Effector memory CD4-positive, alpha-beta T cell (primary cell): ENCODE results near the gene ARHGAP10.

ENCODE experiments used
- DNase-seq, 3 donors: peaks; one replicate each; pipeline ENCODE4 v3.0.0-alpha.2; 2020
- H3K27ac ChIP-seq: 2 replicates; pipeline ENCODE4 v1.7.0; 2013; ENCODE audit warnings: mild to moderate bottlenecking, low read length, moderate library complexity; ENCODE audit not compliant: insufficient read depth, poor library complexity, severe bottlenecking
- H3K27me3 ChIP-seq: replicated peaks from 2 replicates; pipeline ENCODE4 v1.7.0; 2013; ENCODE audit warnings: mild to moderate bottlenecking, low read length; ENCODE audit not compliant: insufficient read depth, control insufficient read depth, poor library complexity, severe bottlenecking
- H3K36me3 ChIP-seq: 2 replicates; pipeline ENCODE4 v1.7.0; 2013; ENCODE audit warnings: mild to moderate bottlenecking, low read length, moderate library complexity; ENCODE audit not compliant: control insufficient read depth, insufficient read depth
- H3K4me1 ChIP-seq: 2 replicates; pipeline ENCODE4 v1.7.0; 2013; ENCODE audit warnings: low read length, mild to moderate bottlenecking; ENCODE audit not compliant: control insufficient read depth, insufficient read depth, poor library complexity, severe bottlenecking
- H3K4me3 ChIP-seq: 2 replicates; pipeline ENCODE4 v1.7.0; 2013; ENCODE audit warnings: low read length, low read depth, mild to moderate bottlenecking; ENCODE audit not compliant: insufficient read depth, poor library complexity, severe bottlenecking
- H3K9me3 ChIP-seq: 2 replicates; pipeline ENCODE4 v1.7.0; 2013; ENCODE audit warnings: mild to moderate bottlenecking, low read length, moderate library complexity; ENCODE audit not compliant: control insufficient read depth

Gene ARHGAP10

DNA sequence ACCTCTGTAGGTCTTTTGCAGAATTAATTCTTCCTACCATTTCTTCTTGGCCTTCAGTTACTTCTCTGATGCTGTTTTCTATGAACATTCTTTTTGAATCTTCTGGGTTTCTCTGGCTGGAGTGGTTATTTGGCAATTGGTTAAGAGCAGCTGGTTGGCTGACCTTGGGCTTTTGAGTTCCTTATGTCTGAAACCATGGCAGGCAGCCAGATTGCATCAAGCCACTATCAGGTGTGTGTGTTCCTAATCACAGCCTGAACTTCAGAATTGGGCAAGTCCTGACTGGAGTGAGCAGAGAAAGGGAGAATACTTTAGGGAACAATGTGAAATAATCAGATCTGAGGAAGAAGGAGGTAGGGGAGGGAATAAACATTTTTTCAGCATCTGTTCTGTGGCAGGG is 90.2 kb downstream of the ARHGAP10 start:
- no peak for DNase-seq
- Histone ChIP-seq H3K36me3 (no peaks in the 10 kb centered on the region), H3K27me3 (no peaks in the 10 kb centered on the region), H3K4me3 (no peak overlapping the region), H3K4me1 (no peaks in the 10 kb centered on the region), H3K27ac (no peak overlapping the region), H3K9me3 (no peaks in the 10 kb centered on the region)

DNA sequence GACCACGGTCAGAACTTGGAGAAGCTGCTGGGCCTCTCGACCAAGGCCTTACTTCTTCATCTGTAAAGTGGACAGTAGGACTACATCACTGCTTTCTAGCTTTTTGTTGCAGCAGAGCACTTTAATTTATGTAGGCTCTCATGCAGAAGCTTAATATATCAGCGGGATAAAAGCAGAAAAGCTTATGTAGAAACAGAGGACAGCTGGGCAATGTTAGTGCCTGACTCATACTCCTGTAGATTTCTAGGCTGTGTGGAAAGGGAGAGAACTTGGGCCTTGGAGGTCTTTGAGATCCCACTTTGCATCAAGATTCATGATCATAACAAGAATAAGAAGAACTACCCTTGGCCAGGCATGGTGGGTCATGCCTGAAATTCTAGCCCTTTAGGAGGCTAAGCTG is 91.2 kb downstream of the ARHGAP10 start:
- H3K9me3 ChIP-seq: no peaks in the 10 kb centered on the region
- no peak overlapping the region for H3K4me3 ChIP-seq
- H3K27ac ChIP-seq: no peak overlapping the region
- H3K27me3 ChIP-seq: no peaks in the 10 kb centered on the region
- no peaks in the 10 kb centered on the region for H3K4me1 ChIP-seq
- no peaks in the 10 kb centered on the region for H3K36me3 ChIP-seq
- no peak for DNase-seq

- H3K36me3 ChIP-seq: no peaks in the 10 kb centered on the region
- no peaks in the 10 kb centered on the region for H3K4me1 ChIP-seq
- no peak overlapping the region for H3K27ac ChIP-seq
- H3K27me3 ChIP-seq: no peaks in the 10 kb centered on the region
- no peaks in the 10 kb centered on the region for H3K9me3 ChIP-seq
- no peak overlapping the region for H3K4me3 ChIP-seq
- DNase-seq: no peak
These were observed 92.4 kb downstream of the ARHGAP10 start for GRCh38 chr4:147824316-147824715.

- Histone ChIP-seq H3K36me3 (no peaks in the 10 kb centered on the region), H3K4me1 (no peaks in the 10 kb centered on the region), H3K27me3 (no peaks in the 10 kb centered on the region), H3K27ac (no peak overlapping the region), H3K4me3 (no peak overlapping the region), H3K9me3 (no peaks in the 10 kb centered on the region)
- DNase-seq: no peak
These were observed 93.0 kb downstream of the ARHGAP10 start for GRCh38 chr4:147824884-147825283.

- no peak overlapping the region for H3K27ac ChIP-seq
- no peak overlapping the region for H3K4me3 ChIP-seq
- H3K27me3 ChIP-seq: no peaks in the 10 kb centered on the region
- no peaks in the 10 kb centered on the region for H3K36me3 ChIP-seq
- no peak for DNase-seq
- no peaks in the 10 kb centered on the region for H3K9me3 ChIP-seq
- H3K4me1 ChIP-seq: no peaks in the 10 kb centered on the region
These were observed 93.8 kb downstream of the ARHGAP10 start for GRCh38 chr4:147825451-147826287.

GRCh38 chr4:147826288-147826646 is 94.4 kb downstream of the ARHGAP10 start:
- Histone ChIP-seq H3K9me3 (no peaks in the 10 kb centered on the region), H3K4me1 (no peaks in the 10 kb centered on the region), H3K4me3 (no peak overlapping the region), H3K27ac (no peak overlapping the region), H3K36me3 (no peaks in the 10 kb centered on the region), H3K27me3 (no peaks in the 10 kb centered on the region)
- no peak for DNase-seq

DNA sequence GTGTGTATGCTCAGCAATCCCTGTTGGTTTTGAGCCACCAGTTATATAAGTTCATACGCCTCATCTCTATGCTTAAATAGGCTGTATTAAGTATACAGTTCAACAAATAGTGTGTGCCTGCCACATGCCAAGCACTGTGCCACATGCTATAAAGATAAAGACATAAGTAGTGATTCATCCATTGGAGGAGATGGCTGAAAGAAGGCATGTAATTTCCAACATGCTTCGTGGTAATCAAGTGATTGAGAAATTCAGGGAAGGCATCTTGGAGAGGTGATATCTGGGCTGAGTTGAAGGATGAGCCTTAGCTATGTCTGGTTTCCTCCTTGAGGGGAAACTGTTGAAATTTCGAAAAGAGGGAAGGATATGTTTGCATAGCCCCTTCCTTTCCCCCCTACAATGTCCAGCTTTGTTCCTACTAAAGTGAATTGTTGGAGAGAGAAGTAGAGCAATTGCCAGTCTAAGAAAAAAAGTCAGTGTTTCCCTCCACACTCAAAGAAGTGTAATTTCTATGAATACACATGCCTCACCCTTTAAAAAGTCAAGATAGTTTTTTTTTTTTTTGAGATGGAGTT is 96.5 kb downstream of the ARHGAP10 start:
- H3K27ac ChIP-seq: no peak overlapping the region
- H3K36me3 ChIP-seq: no peaks in the 10 kb centered on the region
- H3K4me1 ChIP-seq: no peaks in the 10 kb centered on the region
- H3K4me3 ChIP-seq: no peak overlapping the region
- H3K9me3 ChIP-seq: no peaks in the 10 kb centered on the region
- no peaks in the 10 kb centered on the region for H3K27me3 ChIP-seq
- DNase-seq: no peak

DNA sequence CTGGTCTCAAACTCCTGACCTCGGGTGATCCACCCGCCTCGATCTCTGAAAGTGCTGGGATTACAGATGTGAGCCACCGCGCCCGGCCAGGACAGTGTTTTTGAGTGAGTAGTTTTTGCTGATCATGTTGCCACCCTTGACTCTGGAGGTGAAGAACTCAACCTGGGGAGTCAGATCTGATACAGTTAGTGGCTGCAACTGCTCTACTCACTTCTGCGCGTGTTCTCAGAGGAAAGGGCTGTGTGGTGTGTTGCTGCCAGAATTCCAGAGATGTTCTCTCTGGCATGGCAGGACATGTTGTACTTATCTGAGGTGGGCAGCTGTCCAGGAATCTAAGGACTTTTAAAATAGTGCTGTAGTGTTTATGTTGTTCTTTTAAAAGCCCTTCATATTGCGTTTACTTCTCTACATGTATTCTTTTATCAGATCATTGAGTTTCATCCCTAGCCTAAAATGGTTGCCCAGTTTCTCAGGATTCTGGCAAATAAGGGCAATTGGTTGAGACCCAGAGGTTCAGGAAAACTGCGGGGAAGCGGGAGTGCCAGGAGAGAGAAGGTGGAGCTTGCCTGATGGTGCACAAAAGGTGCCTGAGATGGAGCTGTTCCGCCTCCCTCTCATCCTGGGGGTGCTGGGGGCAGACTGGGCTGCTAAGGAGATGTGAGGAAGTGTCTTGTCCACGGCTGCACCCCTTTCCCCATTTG is 97.7 kb downstream of the ARHGAP10 start:
- Histone ChIP-seq H3K27me3 (no peaks in the 10 kb centered on the region), H3K4me1 (no peaks in the 10 kb centered on the region), H3K27ac (no peak overlapping the region), H3K9me3 (no peaks in the 10 kb centered on the region), H3K36me3 (no peaks in the 10 kb centered on the region), H3K4me3 (no peak overlapping the region)
- DNase-seq: no peak

- Histone ChIP-seq H3K4me1 (no peaks in the 10 kb centered on the region), H3K27ac (no peak overlapping the region), H3K9me3 (no peaks in the 10 kb centered on the region), H3K36me3 (no peaks in the 10 kb centered on the region), H3K27me3 (no peaks in the 10 kb centered on the region), H3K4me3 (no peak overlapping the region)
- no peak for DNase-seq
These were observed 98.2 kb downstream of the ARHGAP10 start for GRCh38 chr4:147830102-147830463.

GRCh38 chr4:147830987-147831386 is 99.1 kb downstream of the ARHGAP10 start:
- no peaks in the 10 kb centered on the region for H3K9me3 ChIP-seq
- no peak overlapping the region for H3K4me3 ChIP-seq
- no peak for DNase-seq
- H3K36me3 ChIP-seq: no peaks in the 10 kb centered on the region
- no peaks in the 10 kb centered on the region for H3K4me1 ChIP-seq
- H3K27me3 ChIP-seq: no peaks in the 10 kb centered on the region
- H3K27ac ChIP-seq: no peak overlapping the region
